LNCaP clone FGC (cell line): Measurements from ENCODE around the gene GSTP1.

ENCODE experiments used
- DNase-seq: peaks from one replicate; pipeline ENCODE4 v3.0.0-alpha.2; 2011; ENCODE audit warnings: low read depth
- H3K4me3 ChIP-seq: 2 replicates; pipeline ENCODE4 v1.5.1; 2011; ENCODE audit warnings: mild to moderate bottlenecking, low read depth, low read length, control low read depth
- CTCF ChIP-seq: IDR thresholded peaks from 2 replicates; pipeline ENCODE4 v1.5.1; 2012; ENCODE audit warnings: mild to moderate bottlenecking; ENCODE audit not compliant: control insufficient read depth, insufficient read depth; ENCODE audit errors: extremely low read depth

GSTP1 gene

GRCh38 chr11:67635231-67635521, 51.6 kb downstream of the GSTP1 start:
- no peak for DNase-seq
- TF ChIP-seq CTCF: no peak
- no peak overlapping the region for H3K4me3 ChIP-seq
